GM12873 (cell line): ENCODE results near the gene FOXL1.

Experiments used
- TF ChIP-seq, protein P1 (sequence below): IDR thresholded peaks from 2 replicates; pipeline ENCODE4 v1.5.1; 2012; ENCODE audit warnings: low read depth, mild to moderate bottlenecking, moderate library complexity, low read length, control low read depth; ENCODE audit not compliant: insufficient read depth; ENCODE audit errors: missing control alignments

FOXL1 gene

DNA sequence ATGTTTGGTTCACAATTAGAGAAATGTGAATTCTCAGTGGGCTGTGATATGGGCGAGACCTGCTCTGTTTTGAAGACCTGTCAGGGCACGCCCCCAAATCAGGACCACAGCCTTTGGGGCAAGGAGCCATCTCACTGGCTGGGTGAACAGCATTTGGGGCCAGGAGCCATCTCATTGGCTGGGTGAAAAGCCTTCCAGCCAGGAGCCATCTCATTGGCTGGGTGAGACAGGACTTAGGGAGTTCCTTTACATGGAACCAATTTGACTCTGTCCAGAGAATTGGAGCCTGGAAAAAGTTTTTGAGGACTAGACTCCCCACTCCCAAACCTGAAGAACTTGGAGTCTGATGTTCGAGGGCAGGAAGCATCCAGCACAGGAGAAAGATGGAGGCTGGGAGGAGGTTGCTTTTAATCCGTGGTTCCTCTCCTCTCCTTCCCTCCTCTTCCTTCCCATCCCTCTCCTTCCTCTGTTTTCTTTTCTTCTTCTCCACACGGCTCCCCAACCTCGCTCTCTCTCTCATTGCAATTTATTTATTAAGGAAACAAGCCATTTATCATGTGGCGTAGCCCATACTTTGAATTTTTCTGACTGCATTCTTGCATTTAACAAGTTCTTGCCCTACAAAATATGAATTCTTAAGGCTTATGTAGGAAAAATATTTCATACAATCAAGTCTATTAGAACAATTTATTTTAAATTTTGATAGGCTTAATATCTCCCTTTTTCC lies 19.7 kb downstream of the FOXL1 start:
- TF ChIP-seq, protein P1, sequence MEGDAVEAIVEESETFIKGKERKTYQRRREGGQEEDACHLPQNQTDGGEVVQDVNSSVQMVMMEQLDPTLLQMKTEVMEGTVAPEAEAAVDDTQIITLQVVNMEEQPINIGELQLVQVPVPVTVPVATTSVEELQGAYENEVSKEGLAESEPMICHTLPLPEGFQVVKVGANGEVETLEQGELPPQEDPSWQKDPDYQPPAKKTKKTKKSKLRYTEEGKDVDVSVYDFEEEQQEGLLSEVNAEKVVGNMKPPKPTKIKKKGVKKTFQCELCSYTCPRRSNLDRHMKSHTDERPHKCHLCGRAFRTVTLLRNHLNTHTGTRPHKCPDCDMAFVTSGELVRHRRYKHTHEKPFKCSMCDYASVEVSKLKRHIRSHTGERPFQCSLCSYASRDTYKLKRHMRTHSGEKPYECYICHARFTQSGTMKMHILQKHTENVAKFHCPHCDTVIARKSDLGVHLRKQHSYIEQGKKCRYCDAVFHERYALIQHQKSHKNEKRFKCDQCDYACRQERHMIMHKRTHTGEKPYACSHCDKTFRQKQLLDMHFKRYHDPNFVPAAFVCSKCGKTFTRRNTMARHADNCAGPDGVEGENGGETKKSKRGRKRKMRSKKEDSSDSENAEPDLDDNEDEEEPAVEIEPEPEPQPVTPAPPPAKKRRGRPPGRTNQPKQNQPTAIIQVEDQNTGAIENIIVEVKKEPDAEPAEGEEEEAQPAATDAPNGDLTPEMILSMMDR, result no peak

DNA sequence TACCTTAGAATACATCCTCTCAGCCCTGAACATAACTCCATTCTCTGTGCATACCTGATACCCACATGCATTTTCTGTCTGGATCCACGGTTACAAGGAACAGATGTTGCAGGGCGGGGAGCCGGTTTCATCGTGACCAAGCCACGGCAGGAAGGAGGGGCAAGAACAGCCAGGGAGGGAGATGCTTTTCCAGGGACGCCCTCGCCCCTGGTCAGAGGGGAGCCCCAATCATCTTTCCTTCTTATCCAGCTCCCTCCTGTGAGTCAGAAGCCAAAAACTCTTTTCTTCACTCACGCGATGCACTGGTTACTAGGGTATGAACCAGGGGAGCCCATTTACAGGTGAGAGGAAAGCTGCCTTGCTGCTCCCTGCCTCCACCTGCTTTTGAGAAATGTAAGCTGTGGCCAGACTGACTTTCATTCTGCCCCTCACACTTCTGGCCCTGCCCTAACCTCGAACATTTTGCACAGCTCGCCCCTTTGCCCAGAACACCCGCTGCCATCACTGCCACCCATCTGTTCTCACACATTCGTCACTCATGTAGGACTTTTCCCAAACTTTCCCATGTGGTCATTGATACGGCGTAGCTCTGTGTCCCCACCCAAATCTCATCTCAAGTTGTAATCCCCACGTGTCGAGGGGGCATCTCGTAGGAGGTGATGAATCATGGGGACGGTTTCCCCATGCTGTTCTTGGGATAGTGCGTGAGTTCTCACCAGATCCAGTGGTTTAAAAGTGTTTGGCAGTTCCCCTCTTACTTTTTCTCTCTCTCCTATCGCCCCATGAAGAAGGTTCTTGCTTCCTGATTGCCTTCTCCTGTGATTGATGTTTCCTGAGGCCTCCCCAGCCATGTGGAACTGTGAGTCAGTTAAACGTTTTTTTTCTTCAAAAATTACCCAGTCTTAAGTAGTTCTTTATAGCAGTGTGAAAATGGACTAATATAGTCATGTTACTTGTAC lies 20.5 kb downstream of the FOXL1 start:
- TF ChIP-seq, protein P1, result no peak

DNA sequence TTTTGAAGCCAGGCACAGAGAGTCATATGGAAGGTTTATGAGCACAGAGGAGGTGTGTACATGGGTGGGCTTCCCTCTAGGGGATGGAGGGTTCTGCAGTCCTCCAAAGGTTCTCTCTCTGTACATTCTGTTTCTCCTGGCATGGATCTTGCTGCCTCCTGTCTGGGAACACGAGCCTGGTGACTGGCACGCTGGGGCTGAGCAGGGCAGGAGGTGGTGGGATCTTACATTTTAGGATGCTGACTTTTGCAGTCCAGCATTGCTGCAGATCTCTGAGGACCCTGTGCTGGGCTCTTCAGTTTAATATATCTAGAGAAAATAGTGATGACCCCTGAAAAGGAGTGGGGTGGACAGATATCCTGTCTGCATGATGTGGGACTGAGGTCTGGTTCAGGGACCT lies 23.0 kb downstream of the FOXL1 start:
- TF ChIP-seq, protein P1, result no peak

DNA sequence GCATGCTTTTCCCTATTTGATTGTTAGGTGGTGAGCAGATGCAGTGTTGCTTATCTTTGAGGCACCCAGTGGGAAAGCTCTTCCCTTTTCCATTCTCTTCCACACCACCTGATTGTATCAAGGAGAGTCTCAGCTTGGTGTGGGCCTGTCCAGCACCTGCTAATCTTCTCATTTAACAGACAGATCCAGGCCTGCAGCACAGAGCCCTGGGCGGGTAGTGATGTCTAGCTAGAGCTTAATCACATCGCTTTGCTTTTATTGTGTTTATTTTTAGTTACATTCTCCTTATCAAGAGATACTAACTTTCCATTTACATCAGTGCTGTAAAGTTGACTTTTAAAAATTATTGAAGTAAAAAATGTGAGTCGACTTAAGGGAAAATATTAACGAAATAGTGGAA lies 24.2 kb downstream of the FOXL1 start:
- TF ChIP-seq, protein P1, result no peak

DNA sequence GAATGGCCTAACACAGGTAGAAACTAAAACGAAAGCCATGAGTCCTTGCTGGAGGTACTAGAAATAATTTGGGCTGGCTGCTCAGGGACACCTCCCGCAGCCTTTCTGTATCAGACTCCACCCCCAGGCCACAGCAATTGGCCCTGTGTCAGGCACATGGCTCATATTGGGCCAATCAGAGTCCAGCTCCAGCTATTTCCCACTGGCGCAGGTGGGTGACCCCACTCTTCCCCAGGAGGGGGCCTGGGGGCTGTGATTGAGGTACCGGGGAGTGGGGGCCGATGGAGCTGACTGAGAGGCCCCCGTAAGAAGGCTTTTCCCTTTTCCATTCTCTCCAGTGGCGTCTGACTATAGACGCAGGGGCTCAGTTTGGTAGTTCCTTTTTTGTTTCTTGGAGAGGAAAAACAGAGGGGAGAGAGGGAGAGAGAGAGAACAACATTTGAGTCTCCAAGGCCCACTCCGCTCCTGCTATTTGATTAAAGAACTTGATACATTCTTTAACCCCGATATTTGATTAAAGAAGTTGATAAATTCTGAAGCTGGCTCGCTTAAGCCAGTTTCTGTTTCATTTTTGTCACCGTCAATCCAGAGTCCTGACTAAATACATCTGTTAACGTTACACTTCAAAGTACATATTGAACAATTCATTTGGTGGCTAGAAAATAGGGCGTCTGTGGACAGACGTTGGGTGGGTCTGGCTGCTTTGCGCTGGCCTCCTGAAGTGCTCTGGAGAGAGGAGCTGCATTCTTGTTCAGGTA lies 26.3 kb downstream of the FOXL1 start:
- TF ChIP-seq, protein P1, result no peak

DNA sequence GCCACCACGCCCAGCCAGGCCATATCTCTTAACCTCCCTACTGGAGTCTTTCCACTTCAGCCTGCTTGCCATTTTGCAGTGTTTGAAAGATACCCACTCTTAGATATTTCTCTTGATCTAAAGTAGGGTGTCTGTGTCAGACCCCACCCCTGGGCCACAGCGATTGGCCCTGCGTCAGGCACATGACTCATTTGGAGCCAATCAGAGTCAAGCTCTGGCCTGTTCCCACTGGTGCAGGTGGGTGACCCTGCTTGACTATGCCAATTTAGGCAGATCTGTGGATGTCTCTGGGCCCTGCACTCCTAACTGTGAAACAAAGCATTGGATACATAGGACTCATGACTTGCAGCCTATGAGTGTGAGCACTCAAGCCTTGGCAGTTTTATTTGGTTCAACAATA lies 27.6 kb downstream of the FOXL1 start:
- TF ChIP-seq, protein P1, result no peak
